CD4-positive, alpha-beta memory T cell (primary cell): ENCODE data around the gene VASP. TPM values are rescaled to one million over a fixed set of nuclear protein-coding genes. Genes with fewer than 3 reads are reported as not detected.
"Not testable (repeated sequence)": the region's sequence is repeated elsewhere in the genome, so short reads cannot be mapped to it uniquely, and the experiment has no call there.

ENCODE experiments used
- CTCF ChIA-PET: fragments of 350-600 bp; sonication (Branson Sonifier 250); formaldehyde crosslinking; loops from one replicate; lab custom pipeline; 2021; ENCODE audit warnings: inconsistent platforms; ENCODE audit not compliant: partially characterized antibody; lab: Charles Lee
- POLR2A ChIA-PET: fragments of 350-600 bp; sonication (Branson Sonifier 250); formaldehyde crosslinking; loops from one replicate; lab custom pipeline; 2021; ENCODE audit not compliant: partially characterized antibody; lab: Charles Lee
- DNase-seq, 5 donors: peaks; one replicate each; pipeline versions ENCODE4 v3.0.0 to v3.0.0-alpha.2; 2020 to 2022; ENCODE audit warnings: mixed read lengths in 1 of 5
- H3K27ac ChIP-seq: one replicate; pipeline ENCODE4 v1.7.0; 2013; ENCODE audit warnings: low read depth, low read length
- H3K27me3 ChIP-seq: 2 replicates; pipeline ENCODE4 v1.7.0; 2013; ENCODE audit warnings: mild to moderate bottlenecking, low read length, moderate library complexity; ENCODE audit not compliant: insufficient read depth
- H3K36me3 ChIP-seq: 2 replicates; pipeline ENCODE4 v1.7.0; 2013; ENCODE audit warnings: mild to moderate bottlenecking, low read length, moderate library complexity; ENCODE audit not compliant: insufficient read depth
- H3K4me1 ChIP-seq: 2 replicates; pipeline ENCODE4 v1.7.0; 2013; ENCODE audit warnings: mild to moderate bottlenecking, low read length, moderate library complexity; ENCODE audit not compliant: insufficient read depth
- H3K4me3 ChIP-seq, 2 donors: one replicate each; pipeline ENCODE4 v1.7.0; 2013; ENCODE audit warnings: low read length in 2 of 2, mild to moderate bottlenecking in 1 of 2
- H3K9me3 ChIP-seq, 2 donors: one replicate each; pipeline ENCODE4 v1.7.0; 2013; ENCODE audit warnings: low read length in 2 of 2, control low read depth in 1 of 2; ENCODE audit not compliant: control insufficient read depth in 1 of 2
- H3K27ac Mint-ChIP-seq, 7 donors: one replicate each; pipeline ENCODE4 v1.8.0; 2020 to 2021; ENCODE audit warnings: mixed read lengths in 7 of 7, mild to moderate bottlenecking in 6 of 7, inconsistent platforms in 3 of 7, moderate library complexity in 3 of 7
- H3K27me3 Mint-ChIP-seq, 2 donors: one replicate each; pipeline ENCODE4 v1.8.0; 2020 to 2021; ENCODE audit warnings: mixed read lengths in 2 of 2
- H3K36me3 Mint-ChIP-seq, 2 donors: one replicate each; pipeline ENCODE4 v1.8.0; 2020 to 2021; ENCODE audit warnings: mixed read lengths in 2 of 2, inconsistent platforms in 1 of 2, mild to moderate bottlenecking in 1 of 2
- H3K4me1 Mint-ChIP-seq, 4 donors: one replicate each; pipeline ENCODE4 v1.8.0; 2020 to 2021; ENCODE audit warnings: mixed read lengths in 4 of 4, mild to moderate bottlenecking in 1 of 4
- H3K4me3 Mint-ChIP-seq, 8 donors: one replicate each; pipeline ENCODE4 v1.8.0; 2020 to 2021; ENCODE audit warnings: mixed read lengths in 8 of 8, mild to moderate bottlenecking in 7 of 8, moderate library complexity in 6 of 8, inconsistent platforms in 3 of 8
- H3K9me3 Mint-ChIP-seq, 8 donors: one replicate each; pipeline ENCODE4 v1.8.0; 2020 to 2021; ENCODE audit warnings: mixed read lengths in 8 of 8, mild to moderate bottlenecking in 5 of 8, inconsistent platforms in 3 of 8, moderate library complexity in 1 of 8
- intact Hi-C: fragments of 100-400 bp; cut with micrococcal nuclease; formaldehyde crosslinking; loops from one replicate; pipeline ENCODE4 v1.15.1; 2023
- polyA plus RNA-seq, 2 donors: library from polyadenylated mRNA; unstranded; fragments of 300-500 nt; fragmentation: Illumina TruSeq; gene quantifications; one replicate each; pipeline ENCODE4 v1.2.3, GENCODE V29; 2021
- total RNA-seq, 2 experiments: library from RNA; stranded (reverse); gene quantifications; one replicate each; pipeline ENCODE4 v1.2.3, GENCODE V29; 2021

Gene VASP
- total and polyA plus RNA-seq, 4 experiments from 2014 or later, result 49.1 to 92.8 (median 71.6) TPM

DNA sequence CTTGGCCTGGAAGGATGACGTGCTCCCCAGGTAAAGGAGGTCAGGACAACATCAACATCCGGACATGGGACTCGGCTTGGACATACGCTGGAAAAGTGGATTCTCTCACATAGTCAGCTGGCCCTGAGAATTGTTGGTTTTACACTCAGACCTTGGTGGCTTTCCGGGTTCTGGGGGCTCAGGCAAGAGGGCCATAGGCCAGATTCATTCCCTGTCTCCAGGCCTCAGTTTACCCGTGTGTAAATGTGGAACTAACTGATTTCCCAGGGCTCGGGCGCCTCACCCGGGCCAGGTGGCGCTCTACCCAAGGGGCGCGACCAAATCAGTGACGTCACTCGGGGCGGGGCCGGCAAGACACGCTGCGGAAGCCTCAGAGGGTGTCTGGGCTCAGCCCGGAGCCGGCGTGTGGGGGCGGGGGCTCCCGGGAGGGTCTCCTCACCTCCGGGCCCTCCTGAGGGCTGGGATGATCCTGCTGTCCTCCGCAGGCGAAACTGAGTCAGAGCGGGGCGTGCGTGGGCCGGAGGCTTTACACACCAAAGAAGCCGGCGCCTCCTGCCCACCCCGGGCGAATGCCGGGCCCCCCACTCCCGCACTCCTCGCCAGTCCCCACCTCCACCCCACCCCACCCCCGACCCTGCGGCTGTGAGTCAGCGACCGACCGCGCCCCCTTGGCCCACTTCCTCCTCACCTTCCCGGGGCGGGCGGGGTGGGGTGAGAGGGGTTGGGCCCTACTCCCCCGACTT is 862 bp upstream of the VASP start:
- H3K27ac Mint-ChIP-seq, result peak overlapping the region; percentile 96 to 99 (median 97)

DNA sequence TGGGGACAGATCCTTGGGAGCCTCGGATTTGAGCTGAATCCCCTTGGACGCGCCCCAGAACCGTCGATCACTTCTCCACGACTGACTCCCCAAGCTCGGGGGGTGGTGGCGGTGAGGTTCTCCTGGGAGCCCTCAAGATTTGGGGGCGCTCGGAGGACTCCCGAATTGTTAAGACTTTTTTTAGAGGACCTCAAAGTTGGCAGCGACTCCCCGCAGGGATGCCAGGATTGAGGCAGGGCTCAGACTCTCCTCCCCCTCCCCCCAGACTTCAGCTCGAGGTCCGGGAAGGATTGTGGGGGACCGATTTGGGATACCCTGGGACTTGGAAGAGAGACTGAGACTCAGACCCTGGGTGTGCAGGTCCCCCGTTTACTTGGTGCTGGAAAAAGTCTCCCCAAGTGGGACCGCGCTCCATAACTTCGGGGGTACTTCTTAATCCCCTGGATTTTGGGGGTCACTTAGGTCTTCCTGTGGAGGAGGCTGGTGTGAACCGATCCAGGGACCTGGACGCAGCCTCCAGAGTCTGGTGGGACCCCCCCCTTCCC is 665 bp downstream of the VASP start:
- Mint-ChIP-seq H3K4me1 (peaks cover 25 to 62% (median 40%) of the 10 kb centered on the region in 4 donors), H3K36me3 (peaks cover 0 to 15% of the 10 kb centered on the region in 2 donors), H3K27me3 (no peaks in the 10 kb centered on the region), H3K4me3 (peak overlapping the region; percentile 87 to 97 (median 95)), H3K9me3 (peaks cover 0 to 2% (median 0%) of the 10 kb centered on the region in 8 donors), H3K27ac (peak overlapping the region; percentile 55 to 99 (median 81))
- no peaks in the 10 kb centered on the region for H3K27me3 ChIP-seq
- H3K27ac ChIP-seq, result peak overlapping the region; percentile 90
- DNase-seq, result no peak
- CTCF ChIA-PET, result interaction anchor here (0.6 to 1.2 kb wide), 3 partner anchors 15 to 50 kb away, joined by 3 to 4 read pairs (median 3); no protein-coding TSS in a partner anchor
- intact Hi-C loops, result loop anchor here (1.0 to 2.0 kb wide), 2 partner anchors 134 to 379 kb away; partner anchors contain the start of gene IRF2BP1
- H3K4me1 ChIP-seq, result peaks cover 46% of the 10 kb centered on the region
- peak overlapping the region; percentile 95 to 97 for H3K4me3 ChIP-seq
- POLR2A ChIA-PET, result interaction anchor here (1.0 to 1.9 kb wide), 11 partner anchors 9 to 134 kb away, joined by 3 to 11 read pairs (median 5); partner anchors contain the start of genes OPA3, PPM1N and RTN2
- no peaks in the 10 kb centered on the region for H3K9me3 ChIP-seq
- H3K36me3 ChIP-seq, result no peaks in the 10 kb centered on the region

More for the DNA sequence above, 862 bp upstream of the VASP start:
- peak; percentile 96 to 98 (median 97) for DNase-seq
- CTCF ChIA-PET, result interaction anchor here (0.5 to 2.2 kb wide), 8 partner anchors 11 to 264 kb away, joined by 3 to 20 read pairs (median 4); partner anchors contain the start of gene EML2
- no peaks in the 10 kb centered on the region for H3K27me3 ChIP-seq
- Mint-ChIP-seq H3K4me3 (peak overlapping the region; percentile 87 to 96 (median 94)), H3K9me3 (peaks cover 0 to 2% (median 0%) of the 10 kb centered on the region in 8 donors), H3K27me3 (no peaks in the 10 kb centered on the region), H3K4me1 (peaks cover 20 to 61% (median 34%) of the 10 kb centered on the region in 4 donors), H3K36me3 (peaks cover under 1 to 15% of the 10 kb centered on the region in 2 donors)
- peak overlapping the region; percentile 79 to 95 for H3K4me3 ChIP-seq
- POLR2A ChIA-PET, result interaction anchor here (1.0 to 2.0 kb wide), 5 partner anchors 9 to 78 kb away, joined by 3 to 14 read pairs (median 8); partner anchors contain the start of genes OPA3, PPM1N and RTN2
- intact Hi-C loops, result loop anchor here (1.0 to 2.0 kb wide), 8 partner anchors 9 to 380 kb away; partner anchors contain the start of genes BLOC1S3, IRF2BP1, OPA3 and QPCTL
- no peaks in the 10 kb centered on the region for H3K9me3 ChIP-seq
- peaks cover 35% of the 10 kb centered on the region for H3K4me1 ChIP-seq
- H3K36me3 ChIP-seq, result no peaks in the 10 kb centered on the region
- H3K27ac ChIP-seq, result peak overlapping the region; percentile 90

DNA sequence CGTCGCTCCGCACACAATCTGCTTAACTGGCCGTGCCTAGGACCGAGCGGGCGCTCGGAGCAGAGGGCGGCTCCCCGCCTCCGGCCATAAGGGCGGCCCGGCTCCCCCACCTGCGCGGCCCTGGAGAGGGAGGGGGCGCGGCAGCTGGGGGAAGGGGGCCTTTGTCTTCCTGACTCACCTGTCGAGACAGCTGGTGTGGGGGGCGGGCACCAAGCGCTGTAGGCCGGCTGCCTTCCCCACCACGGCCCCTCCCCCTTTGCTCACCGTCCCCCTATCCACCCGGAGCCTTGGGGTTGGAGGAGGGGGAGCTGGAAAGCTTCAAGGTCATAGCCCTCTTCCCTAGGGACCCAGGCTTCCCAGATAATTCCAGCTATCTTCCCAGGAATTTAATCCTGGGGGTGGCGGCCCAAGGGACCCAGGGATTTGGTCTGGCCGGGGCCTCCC is 1.2 kb downstream of the VASP start:
- ChIA-PET CTCF (interaction anchor here (0.8 to 1.2 kb wide), 2 partner anchors 23 to 50 kb away, joined by 3 to 4 read pairs; no protein-coding TSS in a partner anchor), POLR2A (interaction anchor here (1.0 to 1.9 kb wide), 10 partner anchors 10 to 133 kb away, joined by 3 to 11 read pairs (median 6); partner anchors contain the start of genes OPA3, PPM1N and RTN2)

DNA sequence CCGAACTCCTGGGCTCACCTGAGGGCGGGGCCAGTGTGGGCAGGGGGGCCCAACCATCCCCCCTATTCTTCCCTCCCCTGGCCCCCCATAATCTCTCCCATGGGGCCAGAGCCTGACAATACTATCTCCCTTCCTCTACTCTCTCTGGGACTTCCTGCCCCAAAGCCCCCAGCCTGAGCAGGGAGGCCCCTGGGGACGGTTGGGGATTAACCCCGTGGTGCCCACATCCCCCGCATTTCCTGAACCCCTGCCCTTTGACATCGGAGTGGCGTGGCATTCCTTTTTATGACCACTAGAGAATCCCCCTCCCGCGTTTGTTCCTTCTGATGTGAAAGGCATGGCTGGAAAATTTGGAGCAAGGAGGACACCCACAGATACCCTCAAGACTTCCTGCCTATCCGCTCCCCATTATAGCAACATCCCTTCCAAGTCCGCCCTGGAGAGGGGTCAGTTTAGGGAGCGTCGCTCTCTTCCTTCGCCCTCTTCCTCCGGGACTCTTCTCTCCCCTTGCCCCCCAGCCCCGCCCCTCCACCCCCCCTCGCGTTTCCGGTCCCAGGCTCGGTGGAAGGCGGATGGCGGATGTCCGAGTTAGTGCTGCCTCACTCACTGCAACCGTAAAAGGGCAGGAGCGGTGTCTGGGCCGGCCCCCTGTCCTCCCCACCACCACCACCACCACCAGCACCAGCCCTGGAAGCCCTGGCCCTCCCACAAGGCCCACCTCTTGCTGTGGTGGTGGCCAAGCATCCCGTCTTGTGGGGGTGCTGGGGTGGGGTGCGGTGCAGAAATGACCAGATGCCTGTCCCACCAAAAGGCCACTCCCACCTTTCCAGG is 1.8 kb downstream of the VASP start:
- POLR2A ChIA-PET, result interaction anchor here (1.0 to 1.9 kb wide), 9 partner anchors 10 to 133 kb away, joined by 3 to 9 read pairs (median 5); partner anchors contain the start of genes OPA3 and RTN2
- peaks cover 57% of the 10 kb centered on the region for H3K4me1 ChIP-seq

More for the DNA sequence above, 1.2 kb downstream of the VASP start:
- Mint-ChIP-seq H3K4me1 (peaks cover 27 to 67% (median 43%) of the 10 kb centered on the region in 4 donors), H3K9me3 (peaks cover 0 to 2% (median 0%) of the 10 kb centered on the region in 8 donors), H3K36me3 (peaks cover 0 to 14% of the 10 kb centered on the region in 2 donors), H3K4me3 (peak overlapping the region; percentile 87 to 97 (median 95)), H3K27ac (peak overlapping the region; percentile 76 to 99 (median 82)), H3K27me3 (no peaks in the 10 kb centered on the region)
- H3K27me3 ChIP-seq, result no peaks in the 10 kb centered on the region
- no peaks in the 10 kb centered on the region for H3K9me3 ChIP-seq
- peaks cover 51% of the 10 kb centered on the region for H3K4me1 ChIP-seq
- DNase-seq, result peak in 2 of 5 donors; percentile 19 to 77
- H3K27ac ChIP-seq, result peak overlapping the region; percentile 90
- intact Hi-C loops, result no loop called here
- no peaks in the 10 kb centered on the region for H3K36me3 ChIP-seq
- peak overlapping the region; percentile 95 to 97 for H3K4me3 ChIP-seq

DNA sequence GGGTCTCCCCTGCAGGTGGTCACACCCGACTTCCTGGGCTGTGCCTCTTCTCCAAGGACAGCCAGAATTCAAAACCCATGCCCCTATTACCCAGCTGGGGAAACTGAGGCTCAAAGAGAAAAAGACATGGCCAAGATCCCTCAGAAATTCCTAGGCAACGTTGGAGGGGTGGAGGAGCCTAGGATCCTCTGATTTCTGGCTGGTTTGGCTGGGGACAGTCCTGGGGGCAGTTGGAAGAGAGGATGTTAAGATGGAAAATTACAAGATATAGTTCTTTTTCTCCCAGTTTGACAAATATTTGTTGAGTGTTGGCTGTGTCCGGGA is 2.4 kb downstream of the VASP start:
- CTCF ChIA-PET, result interaction anchor here (1.6 kb wide), 1 partner anchor 133 kb away, joined by 4 read pairs; no protein-coding TSS in a partner anchor
- intact Hi-C loops, result no loop called here
- DNase-seq, result no peak
- Histone ChIP-seq H3K36me3 (no peaks in the 10 kb centered on the region), H3K27ac (peak overlapping the region; percentile 90), H3K4me1 (peaks cover 63% of the 10 kb centered on the region), H3K4me3 (peak overlapping the region in 1 of 2 donors; percentile 95), H3K27me3 (no peaks in the 10 kb centered on the region), H3K9me3 (no peaks in the 10 kb centered on the region)
- Mint-ChIP-seq H3K36me3 (peaks cover 0 to 17% of the 10 kb centered on the region in 2 donors), H3K4me3 (peak overlapping the region; percentile 87 to 97 (median 95)), H3K27ac (peak overlapping the region; percentile 75 to 99 (median 89)), H3K27me3 (no peaks in the 10 kb centered on the region), H3K9me3 (peaks cover 0 to 2% (median 0%) of the 10 kb centered on the region in 8 donors), H3K4me1 (peaks cover 33 to 79% (median 51%) of the 10 kb centered on the region in 4 donors)
- POLR2A ChIA-PET, result interaction anchor here (0.8 to 1.0 kb wide), 3 partner anchors 10 to 132 kb away, joined by 3 to 5 read pairs (median 4); no protein-coding TSS in a partner anchor

More for the DNA sequence above, 1.8 kb downstream of the VASP start:
- no peak for DNase-seq
- Histone ChIP-seq H3K27me3 (no peaks in the 10 kb centered on the region), H3K27ac (peak overlapping the region; percentile 90), H3K36me3 (no peaks in the 10 kb centered on the region), H3K4me3 (peak overlapping the region; percentile 48 to 95), H3K9me3 (no peaks in the 10 kb centered on the region)
- peaks cover 32 to 73% (median 47%) of the 10 kb centered on the region in 4 donors for H3K4me1 Mint-ChIP-seq
- no peaks in the 10 kb centered on the region for H3K27me3 Mint-ChIP-seq
- peaks cover 0 to 17% of the 10 kb centered on the region in 2 donors for H3K36me3 Mint-ChIP-seq
- H3K4me3 Mint-ChIP-seq, result peak overlapping the region; percentile 87 to 97 (median 95)
- CTCF ChIA-PET, result interaction anchor here (0.8 to 1.6 kb wide), 3 partner anchors 24 to 133 kb away, joined by 3 to 4 read pairs (median 4); no protein-coding TSS in a partner anchor
- peak overlapping the region; percentile 75 to 99 (median 93) for H3K27ac Mint-ChIP-seq
- H3K9me3 Mint-ChIP-seq, result peaks cover 0 to 2% (median 0%) of the 10 kb centered on the region in 8 donors
- intact Hi-C loops, result no loop called here

DNA sequence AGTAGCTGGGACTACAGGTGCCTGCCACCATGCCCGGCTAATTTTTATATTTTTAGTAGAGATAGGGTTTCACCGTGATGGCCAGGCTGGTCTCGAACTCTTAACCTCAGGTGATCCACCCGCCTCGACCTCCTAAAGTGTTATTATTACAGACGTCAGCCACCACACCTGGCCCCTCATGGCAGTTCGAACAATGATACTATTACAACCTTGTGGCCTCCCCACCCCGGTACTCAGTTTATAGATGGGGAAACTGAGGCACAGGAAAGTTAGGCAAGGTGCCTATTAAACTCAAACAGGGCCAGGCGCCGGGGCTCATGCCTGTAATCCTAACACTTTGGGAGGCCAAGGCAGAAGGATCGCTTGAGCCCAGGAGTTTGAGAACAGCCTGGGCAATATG is 3.1 kb downstream of the VASP start:
- not testable (repeated sequence) for H3K27ac ChIP-seq
- POLR2A ChIA-PET, result interaction anchor here (0.8 to 1.4 kb wide), 4 partner anchors 11 to 131 kb away, joined by 3 to 5 read pairs (median 4); no protein-coding TSS in a partner anchor
- H3K27ac Mint-ChIP-seq, result peak overlapping the region; percentile 72 to 99 (median 89)

More for the DNA sequence above, 3.1 kb downstream of the VASP start:
- H3K9me3 ChIP-seq, DNase-seq, H3K27me3 Mint-ChIP-seq, intact Hi-C loops, H3K4me3 ChIP-seq, H3K27me3 ChIP-seq, H3K9me3 Mint-ChIP-seq, H3K36me3 ChIP-seq: not testable (repeated sequence)
- Mint-ChIP-seq H3K4me3 (peak overlapping the region; percentile 36 to 97 (median 92)), H3K36me3 (peaks cover 0 to 17% of the 10 kb centered on the region in 2 donors), H3K4me1 (peaks cover 37 to 79% (median 54%) of the 10 kb centered on the region in 4 donors)
- peaks cover 70% of the 10 kb centered on the region for H3K4me1 ChIP-seq
- CTCF ChIA-PET, result interaction anchor here (1.6 kb wide), 1 partner anchor 132 kb away, joined by 4 read pairs; no protein-coding TSS in a partner anchor
